Gastroesophageal sphincter (tissue), 3 donors: ENCODE results near the gene CENATAC.

Experiments
- EP300 ChIP-seq: sonication (generic); formaldehyde crosslinking; IDR thresholded peaks from one replicate; pipeline ENCODE4 v1.6.1; 2017; ENCODE audit warnings: antibody characterized with exemption, mild to moderate bottlenecking
- POLR2A ChIP-seq, 2 donors: fragments of 450-650 bp; IDR thresholded peaks; one replicate each; pipeline ENCODE4 v1.6.1; 2017; ENCODE audit warnings: antibody characterized with exemption in 2 of 2, mild to moderate bottlenecking in 2 of 2, moderate library complexity in 1 of 2
- POLR2AphosphoS5 ChIP-seq: sonication (generic); formaldehyde crosslinking; IDR thresholded peaks from one replicate; pipeline ENCODE4 v1.6.1; 2017; ENCODE audit warnings: antibody characterized with exemption
- TF ChIP-seq, protein P1 (sequence below), 4 experiments: fragments of 200-600 bp in 2 of 4; fragments of 450-650 bp in 2 of 4; sonication (generic) in 1 of 4; IDR thresholded peaks; one replicate each; pipeline ENCODE4 v1.5.1; 2017 to 2019; ENCODE audit warnings: antibody characterized with exemption in 4 of 4, mild to moderate bottlenecking in 2 of 4, moderate library complexity in 2 of 4

DNA sequence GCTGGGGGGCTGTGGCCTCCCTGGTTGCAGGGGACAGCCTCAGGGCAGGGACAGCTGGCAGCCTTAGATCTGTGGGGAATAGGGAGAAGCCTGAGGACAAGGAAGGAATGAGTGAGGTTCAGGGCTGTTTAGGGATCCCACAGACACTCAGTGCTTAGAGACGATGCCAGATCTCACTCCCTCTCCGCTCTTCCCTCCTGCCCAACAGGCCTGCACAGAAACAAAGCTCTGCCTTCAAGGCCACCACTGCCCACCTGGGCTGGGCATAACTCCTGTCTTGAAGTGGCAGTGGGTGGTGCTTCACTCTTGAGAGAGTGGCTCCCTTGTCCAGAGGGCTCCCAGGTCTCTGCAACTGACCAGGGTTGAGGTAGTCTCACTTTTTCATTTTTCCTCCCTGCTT, 13.1 kb upstream of the CENATAC start:
- TF ChIP-seq, protein P1, sequence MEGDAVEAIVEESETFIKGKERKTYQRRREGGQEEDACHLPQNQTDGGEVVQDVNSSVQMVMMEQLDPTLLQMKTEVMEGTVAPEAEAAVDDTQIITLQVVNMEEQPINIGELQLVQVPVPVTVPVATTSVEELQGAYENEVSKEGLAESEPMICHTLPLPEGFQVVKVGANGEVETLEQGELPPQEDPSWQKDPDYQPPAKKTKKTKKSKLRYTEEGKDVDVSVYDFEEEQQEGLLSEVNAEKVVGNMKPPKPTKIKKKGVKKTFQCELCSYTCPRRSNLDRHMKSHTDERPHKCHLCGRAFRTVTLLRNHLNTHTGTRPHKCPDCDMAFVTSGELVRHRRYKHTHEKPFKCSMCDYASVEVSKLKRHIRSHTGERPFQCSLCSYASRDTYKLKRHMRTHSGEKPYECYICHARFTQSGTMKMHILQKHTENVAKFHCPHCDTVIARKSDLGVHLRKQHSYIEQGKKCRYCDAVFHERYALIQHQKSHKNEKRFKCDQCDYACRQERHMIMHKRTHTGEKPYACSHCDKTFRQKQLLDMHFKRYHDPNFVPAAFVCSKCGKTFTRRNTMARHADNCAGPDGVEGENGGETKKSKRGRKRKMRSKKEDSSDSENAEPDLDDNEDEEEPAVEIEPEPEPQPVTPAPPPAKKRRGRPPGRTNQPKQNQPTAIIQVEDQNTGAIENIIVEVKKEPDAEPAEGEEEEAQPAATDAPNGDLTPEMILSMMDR (IDR thresholded peaks at IDR 0.05), result no peak
- TF ChIP-seq POLR2AphosphoS5 (no peak), POLR2A (IDR thresholded peaks at IDR 0.05) (no peak), EP300 (no peak)
